ENCODE measurements around the gene CENATAC.
"Not testable (repeated sequence)": the region's sequence is repeated elsewhere in the genome, so short reads cannot be mapped to it uniquely, and the experiment has no call there.

The CENATAC gene

DNA sequence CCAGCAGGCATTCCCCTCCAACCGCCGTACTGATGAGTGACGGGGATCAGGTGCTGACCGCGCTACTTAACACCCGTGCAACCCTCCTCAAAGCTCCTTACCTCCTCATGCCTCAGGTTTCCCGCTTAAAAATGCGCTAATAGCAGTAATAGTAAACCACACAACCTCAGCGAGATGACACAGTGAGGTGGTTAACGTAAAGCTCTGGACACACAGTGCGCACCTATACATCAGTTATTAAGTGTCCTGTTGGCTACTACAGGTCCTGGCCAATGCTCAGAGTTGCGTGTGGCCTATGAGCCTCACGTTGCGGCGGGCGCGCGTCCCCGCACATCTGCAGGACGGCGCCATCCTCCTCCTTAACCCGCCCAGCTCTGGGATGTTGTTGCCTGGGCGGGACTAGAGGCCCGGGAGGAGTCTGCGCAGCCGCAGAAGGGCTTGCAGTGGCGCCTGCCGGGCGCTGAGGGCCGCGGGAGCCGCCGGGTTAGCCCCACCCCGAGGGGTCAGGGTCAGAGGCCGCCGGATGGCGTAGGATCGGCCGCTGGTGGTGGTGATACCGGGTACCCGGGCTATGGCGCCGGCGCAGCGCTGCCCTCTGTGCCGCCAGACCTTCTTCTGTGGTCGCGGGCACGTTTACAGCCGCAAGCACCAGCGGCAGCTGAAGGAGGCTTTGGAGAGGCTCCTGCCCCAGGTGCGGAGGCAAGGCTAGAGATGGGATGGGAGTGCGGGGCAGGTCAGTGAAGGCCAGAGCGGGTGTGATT is at the start of gene CENATAC:
Gene CENATAC, plus strand, starts transcription at position 512 of the 761 bp plus-strand sequence. Its CDS starts 60 bp downstream, at position 572.
- peak; percentile 95 for DNase-seq (ENCODE audit: low spot score)

- peak; percentile 83 for DNase-seq (ENCODE audit: low spot score)
These were observed 44.7 kb upstream of the CENATAC start for GRCh38 chr11:118953265-118953664.

DNA sequence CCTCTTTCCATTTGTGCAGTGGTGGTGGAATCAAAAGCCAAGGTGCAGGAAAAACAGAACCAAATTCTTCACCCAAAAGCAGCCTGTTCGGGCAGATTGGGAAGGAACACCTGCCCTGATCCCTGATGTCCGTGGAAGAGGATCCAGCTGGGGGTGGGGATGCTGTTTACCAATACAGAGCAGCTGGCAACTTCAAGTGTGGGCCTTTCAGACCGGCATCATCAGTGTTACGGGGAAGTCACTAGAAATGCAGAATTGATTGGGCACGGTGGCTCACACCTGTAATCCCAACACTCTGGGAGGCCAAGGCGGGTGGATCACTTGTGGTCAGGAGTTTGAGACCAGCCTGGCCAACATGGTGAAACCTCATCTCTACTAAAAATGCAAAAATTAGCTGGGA is 44.0 kb upstream of the CENATAC start:
- DNase-seq (ENCODE audit: low spot score) = not testable (repeated sequence)

GRCh38 chr11:118956094-118956846 is 41.7 kb upstream of the CENATAC start, which contains the start of gene UPK2:
UPK2 (plus strand) TSS chr11:118956298; CDS start chr11:118956351, 53 bp downstream.
- peak; percentile 83 for DNase-seq (ENCODE audit: low spot score)

DNA sequence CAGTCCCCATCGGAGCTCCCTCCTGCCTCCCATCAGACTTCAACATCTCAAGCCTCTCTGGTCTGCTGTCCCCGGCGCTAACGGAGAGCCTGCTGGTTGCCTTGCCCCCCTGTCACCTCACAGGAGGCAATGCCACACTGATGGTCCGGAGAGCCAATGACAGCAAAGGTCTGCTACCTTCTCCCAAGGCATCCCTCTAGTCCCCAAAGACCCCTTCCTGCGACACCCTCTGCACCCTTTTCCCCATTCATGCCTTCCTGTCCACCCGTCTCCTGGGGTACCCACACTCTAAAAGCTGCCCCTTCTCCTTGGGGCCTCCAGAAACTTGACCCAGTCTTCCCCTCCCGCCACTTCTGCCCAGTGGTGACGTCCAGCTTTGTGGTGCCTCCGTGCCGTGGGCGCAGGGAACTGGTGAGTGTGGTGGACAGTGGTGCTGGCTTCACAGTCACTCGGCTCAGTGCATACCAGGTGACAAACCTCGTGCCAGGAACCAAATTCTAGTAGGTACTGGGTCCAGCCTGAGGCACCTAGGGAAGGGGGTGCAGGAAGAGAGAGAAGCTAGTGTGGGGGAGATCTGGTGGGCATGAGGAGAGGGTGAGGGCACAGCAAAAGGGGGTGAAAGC is 41.0 kb upstream of the CENATAC start:
- DNase-seq (ENCODE audit: low spot score) = no peak

DNA sequence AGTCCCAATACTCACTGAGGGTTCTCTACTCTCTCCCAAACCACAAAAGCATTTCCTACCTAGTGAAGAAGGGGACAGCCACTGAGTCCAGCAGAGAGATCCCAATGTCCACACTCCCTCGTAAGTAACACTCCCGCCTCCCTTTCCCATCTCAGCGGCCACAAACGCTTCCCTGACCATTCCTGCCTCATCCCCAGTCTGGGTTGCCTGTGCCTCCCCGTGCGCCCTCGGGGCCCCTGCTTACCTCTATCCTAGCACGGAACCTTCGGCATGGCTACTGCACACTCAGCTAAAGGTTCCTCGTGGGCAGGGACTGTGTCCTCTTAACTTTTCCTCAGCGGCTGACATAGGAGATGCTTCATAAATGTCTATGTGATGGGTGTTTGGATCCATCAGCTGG is 40.4 kb upstream of the CENATAC start:
- no peak for DNase-seq (ENCODE audit: low spot score)

GRCh38 chr11:118957968-118958367 is 40.0 kb upstream of the CENATAC start:
- DNase-seq (ENCODE audit: low spot score) = no peak

DNA sequence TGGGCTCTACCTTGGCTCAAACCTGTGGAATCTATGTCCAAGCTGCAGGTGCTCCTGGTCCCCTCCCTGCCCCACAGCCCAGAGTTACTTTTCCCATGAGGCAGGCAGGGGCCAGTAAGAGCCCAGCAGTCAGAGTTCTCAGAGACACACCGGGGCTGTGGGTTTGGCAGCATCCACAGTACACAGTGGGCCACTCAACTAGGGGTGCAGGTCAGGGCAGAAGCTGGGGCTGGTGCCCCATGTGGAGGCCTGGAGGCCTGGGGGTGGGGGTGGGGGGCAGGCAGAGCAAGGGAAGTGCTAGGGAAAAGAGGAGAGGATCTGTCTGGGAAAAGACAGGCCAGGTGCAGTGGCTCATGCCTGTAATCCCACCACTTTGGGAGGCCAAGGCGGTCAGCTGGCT is 39.4 kb upstream of the CENATAC start:
- no peak for DNase-seq (ENCODE audit: low spot score)

GRCh38 chr11:118961189-118961588 is 36.7 kb upstream of the CENATAC start:
- DNase-seq (ENCODE audit: low spot score) = no peak

GRCh38 chr11:118961591-118961990 is 36.3 kb upstream of the CENATAC start:
- DNase-seq (ENCODE audit: low spot score) = no peak

DNA sequence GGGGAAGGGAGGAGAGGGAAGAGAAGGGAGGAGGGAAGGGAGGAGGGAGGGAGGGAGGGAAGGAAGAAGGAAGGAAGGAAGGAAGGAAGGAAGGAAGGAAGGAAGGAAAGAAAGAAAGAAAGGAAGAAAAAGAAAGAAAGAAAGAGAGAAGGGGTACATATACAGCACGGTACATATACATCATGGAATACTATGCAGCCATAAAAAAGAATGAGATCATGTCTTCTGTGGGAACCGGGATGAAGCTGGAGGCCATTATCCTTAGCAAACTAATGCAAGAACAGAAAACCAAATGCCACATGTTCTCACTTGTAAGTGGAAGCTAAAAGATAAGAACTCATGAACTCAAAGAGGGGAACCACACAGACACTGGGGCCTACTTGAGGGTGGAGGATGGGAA is 28.4 kb upstream of the CENATAC start:
- not testable (repeated sequence) for DNase-seq (ENCODE audit: low spot score)

DNA sequence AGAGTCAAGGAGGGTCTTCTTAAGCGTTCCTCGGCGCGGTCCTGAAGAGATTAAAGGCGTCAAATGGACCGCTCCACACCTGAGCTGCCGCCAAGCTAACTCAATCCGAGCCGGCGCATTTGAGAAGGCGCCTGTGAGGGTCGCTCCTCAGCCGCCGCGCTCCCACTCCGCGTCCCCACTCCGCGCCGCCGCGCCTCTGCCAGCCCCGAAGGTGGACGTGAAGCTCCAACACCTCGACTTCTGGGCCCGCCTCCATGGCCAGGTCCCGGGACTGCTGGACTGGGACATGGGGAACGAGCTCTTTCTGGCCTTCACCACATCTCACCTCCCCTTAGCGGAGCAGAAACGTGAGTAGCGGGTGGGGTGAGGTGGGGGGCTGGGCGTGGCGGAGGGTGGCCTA is 26.3 kb upstream of the CENATAC start, which contains the start of gene FOXR1:
Gene FOXR1, plus strand, starts transcription at position 116 of the 400 bp plus-strand sequence. Its CDS starts 171 bp downstream, at position 287.
- no peak for DNase-seq (ENCODE audit: low spot score)

DNA sequence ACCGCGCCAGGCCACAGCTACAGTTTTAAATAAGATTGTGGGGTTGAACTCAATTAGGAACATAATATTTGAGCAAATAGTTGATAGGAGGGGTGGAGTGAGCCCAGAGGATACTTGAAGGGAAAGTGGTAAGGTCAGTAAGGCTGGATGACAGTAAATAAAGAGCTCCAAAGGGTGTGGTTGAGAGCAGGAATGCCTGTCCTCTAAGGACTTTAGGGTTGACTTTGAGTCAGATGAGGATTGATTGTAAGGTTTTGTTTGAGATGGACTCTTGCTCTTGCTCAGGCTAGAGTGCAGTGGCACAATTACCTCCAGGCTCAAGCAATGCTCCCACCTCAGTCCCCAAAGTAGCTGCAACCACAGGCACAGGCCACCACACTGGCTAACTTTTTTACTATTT is 24.0 kb upstream of the CENATAC start:
- no peak for DNase-seq (ENCODE audit: low spot score)

DNA sequence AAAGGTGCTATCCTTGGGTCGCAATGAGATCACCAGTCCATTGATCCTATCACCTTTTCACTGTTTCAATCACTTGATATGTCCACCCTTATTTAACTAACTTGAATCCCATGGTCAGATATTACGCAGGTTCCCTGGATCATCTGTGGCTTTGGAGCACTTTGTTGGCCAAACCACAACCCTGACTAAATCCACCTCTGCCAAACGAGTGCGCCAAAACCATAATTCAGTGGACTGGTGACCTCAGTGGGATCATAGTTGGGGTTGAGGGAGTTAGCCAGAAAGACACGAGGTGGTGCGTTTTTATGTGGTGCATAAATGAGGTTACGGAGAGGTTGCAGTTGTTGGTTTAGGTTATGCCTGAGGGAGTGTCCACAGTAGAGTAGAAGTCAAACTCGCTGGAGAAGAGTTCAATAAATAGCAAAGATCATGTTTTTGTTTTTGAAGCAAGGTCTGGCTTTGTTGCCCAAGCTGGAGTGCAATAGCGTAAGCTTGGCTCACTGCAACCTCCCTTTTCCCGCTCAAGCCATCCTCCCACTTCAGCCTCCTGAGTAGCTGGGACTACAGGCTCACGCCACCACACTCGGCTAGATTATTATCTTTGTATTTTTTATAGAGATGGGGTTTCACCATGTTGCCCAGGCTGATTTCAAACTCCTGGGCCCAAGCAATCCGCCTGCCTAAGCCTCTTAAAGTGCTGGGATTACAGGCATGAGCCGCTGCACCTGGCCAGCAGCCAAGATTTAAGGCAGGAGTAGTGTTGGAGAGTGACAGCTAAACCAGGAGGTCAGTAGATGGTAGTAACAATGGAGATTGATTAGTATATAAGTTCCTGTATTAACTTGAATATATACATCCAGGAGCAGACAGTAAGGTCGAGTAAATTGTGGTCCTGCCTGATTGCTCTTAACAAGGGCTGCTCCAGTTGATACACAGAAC is 21.9 kb upstream of the CENATAC start:
- no peak for DNase-seq (ENCODE audit: low spot score)

DNA sequence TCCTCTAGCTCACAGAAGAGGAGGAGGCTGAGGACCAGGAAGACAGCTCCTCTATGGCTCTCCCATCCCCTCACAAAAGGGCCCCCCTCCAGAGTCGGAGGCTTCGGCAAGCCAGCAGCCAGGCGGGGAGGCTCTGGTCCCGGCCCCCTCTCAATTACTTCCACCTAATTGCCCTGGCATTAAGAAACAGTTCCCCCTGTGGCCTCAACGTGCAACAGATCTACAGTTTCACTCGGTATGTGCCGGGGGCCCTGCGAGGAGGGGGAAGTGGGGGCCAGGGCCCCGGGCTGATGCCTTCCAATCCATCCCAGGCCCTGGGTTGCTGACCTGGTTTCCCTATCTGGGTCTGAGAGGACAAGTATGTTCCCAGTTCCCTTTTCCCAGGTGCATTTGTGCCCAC is 18.5 kb upstream of the CENATAC start:
- no peak for DNase-seq (ENCODE audit: low spot score)

DNA sequence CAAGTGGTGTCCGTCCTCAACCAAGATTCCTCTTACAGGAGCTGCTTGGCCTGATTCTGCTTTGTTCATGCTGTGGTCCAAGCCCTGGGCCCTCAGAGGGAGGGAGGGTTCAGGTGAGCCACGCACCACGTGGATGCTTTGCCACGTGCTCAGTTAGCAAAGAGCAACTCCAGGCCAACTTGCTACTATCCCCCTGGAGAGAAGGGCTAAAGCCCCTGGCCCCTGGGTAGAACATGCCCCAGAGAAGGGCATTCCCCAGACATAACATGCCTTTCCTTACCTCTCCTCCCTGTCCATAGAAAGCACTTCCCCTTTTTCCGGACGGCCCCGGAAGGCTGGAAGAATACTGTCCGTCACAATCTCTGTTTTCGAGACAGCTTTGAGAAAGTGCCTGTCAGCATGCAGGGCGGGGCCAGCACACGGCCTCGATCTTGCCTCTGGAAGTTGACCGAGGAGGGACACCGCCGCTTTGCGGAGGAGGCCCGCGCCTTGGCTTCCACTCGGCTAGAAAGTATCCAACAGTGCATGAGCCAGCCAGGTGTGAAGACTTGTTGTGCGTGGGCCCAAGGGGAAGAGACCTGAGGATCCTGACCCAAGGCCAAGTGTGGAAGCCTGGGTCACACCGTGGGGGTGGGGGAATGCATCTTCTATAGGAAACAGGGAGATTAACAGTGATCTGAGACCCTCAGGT is 17.6 kb upstream of the CENATAC start:
- no peak for DNase-seq (ENCODE audit: low spot score)

DNA sequence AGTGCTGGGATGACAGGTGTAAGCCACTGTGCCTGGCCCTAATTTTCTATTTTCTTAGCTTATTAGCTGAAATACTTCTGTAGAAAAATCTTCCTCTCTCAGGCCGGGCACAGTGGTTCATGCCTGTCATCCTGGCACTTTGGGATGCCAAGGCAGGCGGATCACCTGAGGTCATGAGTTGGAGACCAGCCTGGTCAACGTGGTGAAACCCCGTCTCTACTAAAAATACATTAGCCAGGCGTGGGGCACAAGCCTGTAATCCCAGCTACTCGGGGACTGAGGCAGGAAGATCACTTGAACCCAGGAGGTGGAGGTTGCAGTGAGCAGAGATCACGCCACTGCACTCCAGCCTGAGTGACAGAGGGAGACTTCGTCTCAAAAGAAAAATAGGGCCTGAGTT is 13.6 kb upstream of the CENATAC start:
- DNase-seq (ENCODE audit: low spot score) = not testable (repeated sequence)

DNA sequence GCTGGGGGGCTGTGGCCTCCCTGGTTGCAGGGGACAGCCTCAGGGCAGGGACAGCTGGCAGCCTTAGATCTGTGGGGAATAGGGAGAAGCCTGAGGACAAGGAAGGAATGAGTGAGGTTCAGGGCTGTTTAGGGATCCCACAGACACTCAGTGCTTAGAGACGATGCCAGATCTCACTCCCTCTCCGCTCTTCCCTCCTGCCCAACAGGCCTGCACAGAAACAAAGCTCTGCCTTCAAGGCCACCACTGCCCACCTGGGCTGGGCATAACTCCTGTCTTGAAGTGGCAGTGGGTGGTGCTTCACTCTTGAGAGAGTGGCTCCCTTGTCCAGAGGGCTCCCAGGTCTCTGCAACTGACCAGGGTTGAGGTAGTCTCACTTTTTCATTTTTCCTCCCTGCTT is 13.1 kb upstream of the CENATAC start:
- DNase-seq (ENCODE audit: low spot score) = no peak

- DNase-seq (ENCODE audit: low spot score) = no peak
These were observed 9.7 kb upstream of the CENATAC start for GRCh38 chr11:118988280-118988679.

DNA sequence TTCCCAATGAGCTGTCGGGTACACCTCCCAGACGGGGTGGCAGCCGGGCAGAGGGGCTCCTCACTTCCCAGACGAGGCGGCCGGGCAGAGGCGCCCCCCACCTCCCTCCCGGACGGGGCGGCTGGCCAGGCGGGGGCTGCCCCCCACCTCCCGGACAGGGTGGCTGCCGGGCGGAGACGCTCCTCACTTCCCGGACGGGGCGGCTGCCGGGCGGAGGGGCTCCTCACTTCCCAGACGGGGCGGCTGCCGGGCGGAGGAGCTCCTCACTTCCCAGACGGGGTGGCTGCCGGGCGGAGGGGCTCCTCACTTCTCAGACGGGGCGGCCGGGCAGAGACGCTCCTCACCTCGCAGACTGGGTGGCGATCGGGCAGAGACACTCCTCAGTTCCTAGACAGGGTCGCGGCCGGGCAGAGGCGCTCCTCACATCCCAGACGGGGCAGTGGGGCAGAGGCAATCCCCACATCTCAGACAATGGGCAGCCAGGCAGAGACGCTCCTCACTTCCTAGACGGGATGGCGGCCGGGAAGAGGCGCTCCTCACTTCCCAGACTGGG is 6.4 kb upstream of the CENATAC start:
- DNase-seq (ENCODE audit: low spot score) = not testable (repeated sequence)

Measured in globus pallidus (tissue), 1 donor.